Mucosa of descending colon (tissue), 3 donors: ENCODE measurements around the gene IL4. TPM values are rescaled to one million over a fixed set of nuclear protein-coding genes. Genes with fewer than 3 reads are reported as not detected.
A peak's percentile ranks its signal among the peaks of the same experiment; 100 is the strongest.

ENCODE experiments used
- ATAC-seq: fragments of 200-7000 bp; cut with Tn5 transposase; one replicate; pipeline ENCODE4 v1.9.1; 2020; ENCODE audit warnings: mild to moderate bottlenecking, moderate library complexity
- DNase-seq, 3 donors: peaks; one replicate each; pipeline ENCODE4 v3.0.0-alpha.2; 2020
- H3K36me3 ChIP-seq: fragments of 200-600 bp; one replicate; pipeline ENCODE4 v1.8.0; 2021; ENCODE audit warnings: low read depth, mild to moderate bottlenecking
- H3K4me1 ChIP-seq: fragments of 200-600 bp; one replicate; pipeline ENCODE4 v1.8.0; 2021; ENCODE audit warnings: low read depth, mild to moderate bottlenecking
- H3K4me3 ChIP-seq: fragments of 200-600 bp; one replicate; pipeline ENCODE4 v1.8.0; 2021; ENCODE audit warnings: mild to moderate bottlenecking
- H3K9me3 ChIP-seq: fragments of 200-600 bp; one replicate; pipeline ENCODE4 v1.8.0; 2021; ENCODE audit warnings: mild to moderate bottlenecking
- CTCF ChIP-seq: fragments of 200-600 bp; IDR thresholded peaks from one replicate; pipeline ENCODE4 v1.8.0; 2022; ENCODE audit warnings: antibody characterized with exemption, mild to moderate bottlenecking
- intact Hi-C, 2 donors: fragments of 100-400 bp; cut with DNase I in 1 of 2; cut with micrococcal nuclease in 1 of 2; formaldehyde crosslinking; loops; one replicate each; pipeline versions ENCODE4 v1.11.0 to v1.11.1; 2022; cut with DNase I, micrococcal nuclease
- total RNA-seq, 3 donors: library from RNA; stranded (reverse); fragmentation: NEBNext Ultra II Directional in 2 of 3; extraction: Animal tissue kit (Norgen Biotek cat#: 25700) in 2 of 3; gene quantifications; one replicate each; pipeline versions ENCODE4 v1.2.1 to v1.2.4, GENCODE V29; 2021 to 2023
- donor health status: DM: no; HTN: no; CAD: no; lungs with moderate emphysema.
- donor health status: DM: no; HTN: no; CAD: no.
- donor health status: DM: no; HTN: yes; CAD: no.

The IL4 gene
- total RNA-seq, 3 donors from 2014 or later: not detected

- ATAC-seq: no peak
- DNase-seq: no peak
- H3K36me3 ChIP-seq: no peaks in the 10 kb centered on the region
- H3K9me3 ChIP-seq: no peaks in the 10 kb centered on the region
- no peak for TF ChIP-seq CTCF
- intact Hi-C loops: no loop called here
- no peaks in the 10 kb centered on the region for H3K4me1 ChIP-seq
- no peak overlapping the region for H3K4me3 ChIP-seq
Measured at GRCh38 chr5:132681983-132682382, 8.2 kb downstream of the IL4 start.

- Histone ChIP-seq H3K9me3 (no peaks in the 10 kb centered on the region), H3K36me3 (no peaks in the 10 kb centered on the region), H3K4me3 (no peak overlapping the region), H3K4me1 (no peaks in the 10 kb centered on the region)
- ATAC-seq (no peak), DNase-seq (no peak)
- no peak for TF ChIP-seq CTCF
- intact Hi-C loops: no loop called here
Measured at GRCh38 chr5:132684491-132684890, 10.7 kb downstream of the IL4 start.

- Histone ChIP-seq H3K36me3 (no peaks in the 10 kb centered on the region), H3K4me3 (no peak overlapping the region), H3K9me3 (no peaks in the 10 kb centered on the region), H3K4me1 (no peaks in the 10 kb centered on the region)
- no peak for TF ChIP-seq CTCF
- intact Hi-C loops: no loop called here
- DNase-seq: no peak
- no peak for ATAC-seq
Measured at GRCh38 chr5:132684922-132685720, 11.3 kb downstream of the IL4 start.

GRCh38 chr5:132686193-132686592 lies 12.4 kb downstream of the IL4 start:
- Histone ChIP-seq H3K4me3 (no peak overlapping the region), H3K4me1 (no peaks in the 10 kb centered on the region), H3K36me3 (no peaks in the 10 kb centered on the region), H3K9me3 (no peaks in the 10 kb centered on the region)
- intact Hi-C loops: no loop called here
- no peak for DNase-seq
- no peak for ATAC-seq
- no peak for TF ChIP-seq CTCF

- H3K4me1 ChIP-seq: no peaks in the 10 kb centered on the region
- peak; percentile 34 for ATAC-seq
- H3K9me3 ChIP-seq: no peaks in the 10 kb centered on the region
- H3K36me3 ChIP-seq: no peaks in the 10 kb centered on the region
- intact Hi-C loops: no loop called here
- no peak for DNase-seq
- no peak overlapping the region for H3K4me3 ChIP-seq
- no peak for TF ChIP-seq CTCF
Measured at GRCh38 chr5:132687995-132688394, 14.2 kb downstream of the IL4 start.
